ENCODE measurements around the gene SKOR2. TPM values are rescaled to one million over a fixed set of nuclear protein-coding genes. Genes with fewer than 3 reads are reported as not detected.

The SKOR2 gene
- total RNA-seq, 2 donors from 2014 or later, result not detected

Other genes with a start within 250 kb of the SKOR2 start
- gene ELOA2, start 216.0 kb downstream of the SKOR2 start, total RNA-seq, result not detected
- 10 to 100 TPM; 24.5 to 33.5 TPM for gene HDHD2, start 101.2 kb downstream of the SKOR2 start, total RNA-seq
- gene IER3IP1, start 75.3 kb downstream of the SKOR2 start, total RNA-seq, result 10 to 100 TPM in 1 of 2 donors, 1 to 10 TPM in 1; 7.5 to 11.2 TPM

All from activated T-helper 17 cell treated with anti-CD3 and anti-CD28 coated beads, Interleukin-2, amount 50 U/mL, for 72 hours (primary cell).